H1 (cell line): ENCODE measurements around the gene RASAL1. TPM values are rescaled to one million over a fixed set of nuclear protein-coding genes. Genes with fewer than 3 reads are reported as not detected.

Experiments
- CTCF ChIA-PET: fragments of 300-600 bp; sonication (Branson Sonifier 250); formaldehyde crosslinking; loops from one replicate; lab custom pipeline; 2021; ENCODE audit not compliant: partially characterized antibody; lab: Charles Lee
- POLR2A ChIA-PET: fragments of 300-600 bp; sonication (Branson Sonifier 250); formaldehyde crosslinking; loops from one replicate; lab custom pipeline; 2021; ENCODE audit warnings: inconsistent platforms; ENCODE audit not compliant: partially characterized antibody; lab: Charles Lee
- DNase-seq, 2 experiments: peaks; one replicate each; pipeline versions ENCODE4 v3.0.0 to v3.0.0-alpha.2; 2010 to 2022; ENCODE audit warnings: low spot score in 2 of 2, low read depth in 1 of 2, mixed read lengths in 1 of 2
- FAIRE-seq: peaks from 2 replicates; lab custom pipeline; 2011; peaks lifted over from hg19 to GRCh38; lab: Jason Lieb, UNC
- H2AFZ ChIP-seq: 2 replicates; pipeline ENCODE4 v1.8.1; 2012; ENCODE audit warnings: low read length, inconsistent platforms
- H2AK5ac ChIP-seq: 2 replicates; pipeline ENCODE4 v1.6.1; 2013; ENCODE audit warnings: low read depth, low read length
- H2BK120ac ChIP-seq: replicated peaks from 2 replicates; pipeline ENCODE3; 2013; ENCODE audit warnings: low read depth, low read length, inconsistent platforms
- H2BK12ac ChIP-seq: 2 replicates; pipeline ENCODE4 v1.6.1; 2013; ENCODE audit warnings: low read depth, low read length
- H2BK15ac ChIP-seq: 2 replicates; pipeline ENCODE4 v1.6.1; 2013; ENCODE audit warnings: low read length
- H2BK20ac ChIP-seq: 2 replicates; pipeline ENCODE4 v1.6.1; 2013; ENCODE audit warnings: low read length
- H2BK5ac ChIP-seq: 2 replicates; pipeline ENCODE4 v1.6.1; 2013; ENCODE audit warnings: low read depth, low read length
- H3K14ac ChIP-seq: 2 replicates; pipeline ENCODE4 v1.6.1; 2013; ENCODE audit warnings: inconsistent platforms; ENCODE audit not compliant: insufficient read length
- H3K18ac ChIP-seq: 2 replicates; pipeline ENCODE4 v1.6.1; 2013; ENCODE audit warnings: low read length; ENCODE audit errors: extremely low read depth
- H3K23ac ChIP-seq: 2 replicates; pipeline ENCODE4 v1.6.1; 2013; ENCODE audit warnings: inconsistent platforms; ENCODE audit not compliant: insufficient read length
- H3K23me2 ChIP-seq: 2 replicates; pipeline ENCODE4 v1.6.1; 2013; ENCODE audit warnings: low read depth, low read length
- H3K27ac ChIP-seq: 2 replicates; pipeline ENCODE4 v1.6.1; 2011; ENCODE audit warnings: low read depth, low read length, inconsistent platforms
- H3K27me3 ChIP-seq, 4 experiments: replicated peaks in 1 of 4; 1 replicate in 1 of 4; 2 replicates in 3 of 4; pipeline versions ENCODE4 v1.6.1 to v1.8.1; 2011 to 2013; ENCODE audit warnings: low read length in 3 of 4, mild to moderate bottlenecking in 3 of 4, inconsistent platforms in 2 of 4, mixed read lengths in 2 of 4, moderate library complexity in 1 of 4; ENCODE audit not compliant: control insufficient read depth in 3 of 4, insufficient read depth in 3 of 4; ENCODE audit errors: extremely low read depth in 1 of 4
- H3K36me3 ChIP-seq, 4 experiments: 2 replicates each; pipeline versions ENCODE4 v1.6.1 to v1.8.1; 2011 to 2013; ENCODE audit warnings: mild to moderate bottlenecking in 4 of 4, low read length in 3 of 4, moderate library complexity in 2 of 4, control low read depth in 1 of 4, inconsistent platforms in 1 of 4; ENCODE audit not compliant: insufficient read depth in 4 of 4, control insufficient read depth in 2 of 4
- H3K4ac ChIP-seq: replicated peaks from 2 replicates; pipeline ENCODE3; 2013; ENCODE audit warnings: low read length, low read depth, mixed read lengths, inconsistent platforms; ENCODE audit not compliant: insufficient read length
- H3K4me1 ChIP-seq, 4 experiments: replicated peaks in 1 of 4; 1 replicate in 1 of 4; 2 replicates in 3 of 4; pipeline versions ENCODE4 v1.6.1 to v1.8.1; 2011 to 2013; ENCODE audit warnings: low read length in 3 of 4, inconsistent platforms in 2 of 4, mixed read lengths in 1 of 4; ENCODE audit not compliant: insufficient read depth in 4 of 4, control insufficient read depth in 3 of 4
- H3K4me2 ChIP-seq, 2 experiments: 2 replicates each; pipeline versions ENCODE4 v1.6.1 to v1.8.1; 2011 to 2013; ENCODE audit warnings: low read depth in 2 of 2, low read length in 2 of 2, control low read depth in 1 of 2, inconsistent platforms in 1 of 2, mild to moderate bottlenecking in 1 of 2; ENCODE audit not compliant: insufficient read depth in 1 of 2
- H3K4me3 ChIP-seq, 4 experiments: fragments of 200-600, 300-600 bp in 1 of 4; sonication (generic), shearing (Covaris generic), sonication (Bioruptor Twin) in 1 of 4; 2 replicates each; pipeline versions ENCODE4 v1.5.1 to v1.8.1; 2011 to 2016; ENCODE audit warnings: low read length in 4 of 4, low read depth in 3 of 4, control low read depth in 2 of 4, inconsistent platforms in 2 of 4, mild to moderate bottlenecking in 2 of 4, mixed read lengths in 1 of 4, moderate library complexity in 1 of 4; ENCODE audit not compliant: insufficient read depth in 2 of 4; ENCODE audit errors: extremely low read depth in 1 of 4
- H3K56ac ChIP-seq: replicated peaks from 2 replicates; pipeline ENCODE3; 2013; ENCODE audit warnings: low read depth, mild to moderate bottlenecking, mixed read lengths, low read length, inconsistent platforms; ENCODE audit not compliant: insufficient read length
- H3K79me1 ChIP-seq: 2 replicates; pipeline ENCODE4 v1.6.1; 2013; ENCODE audit warnings: low read depth, low read length, control low read depth
- H3K79me2 ChIP-seq, 2 experiments: 2 replicates each; pipeline versions ENCODE4 v1.6.1 to v1.8.1; 2012 to 2013; ENCODE audit warnings: low read length in 2 of 2, mild to moderate bottlenecking in 2 of 2, inconsistent platforms in 1 of 2; ENCODE audit not compliant: insufficient read depth in 2 of 2, control insufficient read depth in 1 of 2
- H3K9ac ChIP-seq, 4 experiments: replicated peaks in 1 of 4; 1 replicate in 1 of 4; 2 replicates in 3 of 4; pipeline versions ENCODE4 v1.6.1 to v1.8.1; 2011 to 2013; ENCODE audit warnings: low read depth in 3 of 4, low read length in 3 of 4, control low read depth in 2 of 4, mild to moderate bottlenecking in 2 of 4, moderate library complexity in 2 of 4, inconsistent platforms in 1 of 4; ENCODE audit errors: extremely low read depth in 1 of 4
- H3K9me3 ChIP-seq, 2 experiments: 2 replicates each; pipeline versions ENCODE4 v1.6.1 to v1.8.1; 2012 to 2013; ENCODE audit warnings: mild to moderate bottlenecking in 2 of 2, moderate library complexity in 2 of 2, control low read depth in 1 of 2, inconsistent platforms in 1 of 2, low read depth in 1 of 2, low read length in 1 of 2, mixed read lengths in 1 of 2; ENCODE audit not compliant: insufficient read depth in 2 of 2
- H4K20me1 ChIP-seq, 2 experiments: replicated peaks in 1 of 2; 2 replicates each; pipeline versions ENCODE3 to v1.8.1; 2011 to 2013; ENCODE audit warnings: inconsistent platforms in 2 of 2, low read length in 2 of 2, mild to moderate bottlenecking in 1 of 2; ENCODE audit not compliant: insufficient read depth in 2 of 2, control insufficient read depth in 1 of 2
- H4K5ac ChIP-seq: 2 replicates; pipeline ENCODE4 v1.6.1; 2013; ENCODE audit warnings: low read length, low read depth, mixed read lengths, inconsistent platforms; ENCODE audit not compliant: insufficient read length
- H4K8ac ChIP-seq: 2 replicates; pipeline ENCODE4 v1.8.0; 2013; ENCODE audit warnings: mild to moderate bottlenecking, moderate library complexity, low read length, inconsistent platforms; ENCODE audit not compliant: insufficient read depth; ENCODE audit errors: extremely low read depth
- H4K91ac ChIP-seq: replicated peaks from 2 replicates; pipeline ENCODE3; 2013; ENCODE audit warnings: low read length, mixed read lengths, inconsistent platforms; ENCODE audit not compliant: insufficient read length
- EZH2 ChIP-seq: fragments of 200-600 bp; sonication (generic); IDR thresholded peaks from 2 replicates; pipeline ENCODE4 v1.7.1; 2012; ENCODE audit warnings: low read depth, mild to moderate bottlenecking, moderate library complexity, low read length, inconsistent platforms; ENCODE audit not compliant: severe bottlenecking
- GABPA ChIP-seq: IDR thresholded peaks from 2 replicates; pipeline ENCODE4 v1.6.1; 2011; ENCODE audit warnings: mild to moderate bottlenecking, low read length, moderate library complexity, borderline replicate concordance; ENCODE audit not compliant: insufficient read depth
- WGBS, 2 experiments: shearing (Covaris generic) in 1 of 2; methylation state at CpG; one replicate each; pipeline versions ENCODE4 v1.1.6 to v1.1.7; 2013 to 2015; ENCODE audit warnings: low lambda C conversion rate in 2 of 2, mixed read lengths in 2 of 2, inconsistent platforms in 1 of 2, low coverage in 1 of 2, missing lambda C conversion rate in 1 of 2; ENCODE audit not compliant: insufficient replicate concordance in 2 of 2, insufficient coverage in 1 of 2, insufficient read length in 1 of 2; ENCODE audit errors: extremely low coverage in 1 of 2, missing lambda C conversion rate in 1 of 2; 5-methylcytosine and 5-hydroxymethylcytosine counted together
- polyA plus RNA-seq, 7 experiments: library from polyadenylated mRNA; depleted of rRNA in 3 of 7; stranded (reverse) in 5 of 7; unstranded in 2 of 7; fragments of >200 nt in 5 of 7; fragments of 200-250 nt in 2 of 7; gene quantifications; 1 replicate in 5 of 7; 2 replicates in 1 of 7; 4 replicates in 1 of 7; pipeline versions ENCODE4 v1.2.1 to v1.2.3, GENCODE V29; 2011 to 2013; ENCODE audit warnings: missing spikeins in 2 of 7, mixed read lengths in 2 of 7
- total RNA-seq: library from RNA; stranded (reverse); fragmentation: NEBNext Ultra II Directional; extraction: Animal tissue kit (Norgen Biotek cat#: 25700); gene quantifications from 2 replicates; pipeline ENCODE4 v1.2.1, GENCODE V29; 2021

Gene RASAL1
- total and polyA plus RNA-seq, 2 of the 8 experiments (the other 6 are each of a cell fraction or from before 2014, with no cell fraction given), result 3.7 to 5.0 TPM

DNA sequence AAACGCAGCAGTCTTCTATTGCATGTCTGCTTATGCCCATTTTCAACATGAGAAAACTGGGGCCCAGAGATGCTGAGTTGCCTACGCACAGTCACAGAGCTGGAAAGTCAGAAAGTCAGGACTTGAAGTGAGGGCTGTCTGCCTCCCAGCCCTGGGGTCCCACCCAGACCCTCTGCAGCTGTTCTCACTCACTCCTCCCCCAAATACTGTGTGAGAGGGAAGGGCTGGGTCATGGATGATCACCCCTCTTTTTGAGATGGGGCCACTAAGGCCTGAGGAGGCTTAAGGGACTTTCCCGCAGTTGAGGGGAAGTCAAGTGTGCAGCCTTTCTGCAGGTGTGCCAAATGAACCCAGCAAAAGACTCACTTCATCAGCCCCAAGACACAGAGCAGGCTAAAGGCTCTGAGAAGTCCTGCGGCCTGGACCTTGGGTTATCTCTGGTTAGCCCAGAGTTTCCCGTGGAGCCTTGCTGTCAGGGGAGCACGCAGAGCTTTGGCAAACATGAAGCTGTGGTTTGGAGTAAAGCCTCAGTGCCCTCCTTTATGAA lies 60.4 kb downstream of the RASAL1 start:
- no peak overlapping the region for H3K56ac ChIP-seq
- peaks cover 16 to 23% (median 22%) of the 10 kb centered on the region in 4 experiments for H3K27me3 ChIP-seq
- POLR2A ChIA-PET, result no interaction called here
- no peak overlapping the region for H3K14ac ChIP-seq
- TF ChIP-seq EZH2, result no peak
- no peak for TF ChIP-seq GABPA
- peaks cover 0 to 2% of the 10 kb centered on the region in 2 experiments for H4K20me1 ChIP-seq
- H3K4me1 ChIP-seq, result peaks cover 0 to 2% (median under 1%) of the 10 kb centered on the region in 4 experiments; a peak in 2 of 7 replicates
- H3K27ac ChIP-seq, result no peak overlapping the region
- no peak overlapping the region for H3K9ac ChIP-seq
- no peak overlapping the region for H2BK12ac ChIP-seq
- 87% methylated on average over 6 of the region's 6 CpGs; no CpG with 5 or more reads in 1 of the 2 experiments for WGBS, 2 experiments
- peaks cover 4% of the 10 kb centered on the region; the same call in 1 of the 2 replicates for H3K23me2 ChIP-seq
- no peak overlapping the region for H2BK20ac ChIP-seq
- H2AFZ ChIP-seq, result no peak overlapping the region
- H3K79me2 ChIP-seq, result no peaks in the 10 kb centered on the region
- DNase-seq (no peak), FAIRE-seq (no peak)
- 0 out of 2 replicates have a peak overlapping the region, but pooled peaks have one; percentile 20 for H2AK5ac ChIP-seq
- H3K4ac ChIP-seq, result no peak overlapping the region
- no peak overlapping the region for H3K4me2 ChIP-seq
- H2BK120ac ChIP-seq, result no peak overlapping the region
- H4K8ac ChIP-seq, result no peak overlapping the region
- no peak overlapping the region for H3K4me3 ChIP-seq
- no peak overlapping the region for H3K18ac ChIP-seq
- no peaks in the 10 kb centered on the region for H3K79me1 ChIP-seq
- no peak overlapping the region for H2BK15ac ChIP-seq
- CTCF ChIA-PET, result interaction anchor here (1.4 to 1.5 kb wide), 2 partner anchors 13 to 23 kb away, joined by 3 to 4 read pairs; no protein-coding TSS in a partner anchor
- no peak overlapping the region for H4K91ac ChIP-seq
- no peak overlapping the region for H4K5ac ChIP-seq
- H3K23ac ChIP-seq, result no peak overlapping the region
- H3K9me3 ChIP-seq, result no peaks in the 10 kb centered on the region
- H3K36me3 ChIP-seq, result no peaks in the 10 kb centered on the region
- no peak overlapping the region for H2BK5ac ChIP-seq
